HCT116 (cell line): ENCODE measurements around the gene CHD8. TPM values are rescaled to one million over a fixed set of nuclear protein-coding genes. Genes with fewer than 3 reads are reported as not detected.

Experiments used
- ATAC-seq: fragments of 200-7000 bp; cut with Tn5 transposase; 2 replicates; pipeline ENCODE4 v1.9.1; 2020; ENCODE audit warnings: mild to moderate bottlenecking, moderate library complexity
- BruUV-seq: library from RNA; stranded (reverse); fragments of 400-500 nt; replicated peaks from 2 replicates; lab custom pipeline; 2021; lab: Mats Ljungman, UMichigan
- CTCF ChIA-PET: fragments of 300-600 bp; sonication (Branson Sonifier 250); formaldehyde crosslinking; loops from one replicate; lab custom pipeline; 2021; ENCODE audit warnings: antibody characterized with exemption; lab: Charles Lee
- POLR2A ChIA-PET: fragments of 300-600, 350-600 bp; sonication (Branson Sonifier 250); formaldehyde crosslinking; loops from one replicate; lab custom pipeline; 2021; ENCODE audit warnings: antibody characterized with exemption; lab: Charles Lee
- RAD21 ChIA-PET, 2 experiments: fragments of 300-600 bp; sonication (Branson Sonifier 250); formaldehyde crosslinking; loops; one replicate each; lab custom pipeline; 2023; ENCODE audit warnings: low total read pairs in 2 of 2; ENCODE audit not compliant: uncharacterized antibody in 2 of 2, unreplicated experiment in 2 of 2, low non-redundant PET in 1 of 2; lab: Charles Lee
- DNase-seq: peaks from one replicate; pipeline ENCODE4 v3.0.0-alpha.2; 2010; ENCODE audit warnings: low read depth, low spot score
- H2AFZ ChIP-seq: fragments of 200-600 bp; shearing (Covaris generic), sonication (generic); 2 replicates; pipeline ENCODE4 v1.6.1; 2017; ENCODE audit warnings: low read depth, mixed run types, mixed read lengths, antibody characterized with exemption, low read length; ENCODE audit not compliant: poor library complexity, severe bottlenecking
- H3K27ac ChIP-seq: 2 replicates; pipeline ENCODE4 v1.5.1; 2012; ENCODE audit warnings: low read depth, low read length
- H3K27me3 ChIP-seq: fragments of 200-600 bp; sonication (generic); 2 replicates; pipeline ENCODE4 v1.6.1; 2016; ENCODE audit warnings: mixed run types, low read length, mixed read lengths; ENCODE audit not compliant: insufficient read depth
- H3K36me3 ChIP-seq, 2 experiments: fragments of 200-500 bp in 1 of 2; fragments of 200-600 bp in 1 of 2; sonication (Bioruptor generic) in 1 of 2; sonication (generic) in 1 of 2; 2 replicates each; pipeline versions ENCODE4 v1.5.1 to v1.6.1; 2014 to 2016; ENCODE audit warnings: low read length in 2 of 2, inconsistent platforms in 1 of 2, mixed read lengths in 1 of 2, mixed run types in 1 of 2; ENCODE audit not compliant: insufficient read depth in 2 of 2, control insufficient read depth in 1 of 2
- H3K4me1 ChIP-seq, 2 experiments: fragments of 200-600 bp in 1 of 2; sonication (generic) in 1 of 2; 2 replicates each; pipeline versions ENCODE4 v1.5.1 to v1.6.1; 2012 to 2017; ENCODE audit warnings: low read length in 2 of 2, inconsistent platforms in 1 of 2, mild to moderate bottlenecking in 1 of 2, mixed read lengths in 1 of 2, mixed run types in 1 of 2, moderate library complexity in 1 of 2; ENCODE audit not compliant: insufficient read depth in 2 of 2, control insufficient read depth in 1 of 2
- H3K4me2 ChIP-seq: fragments of 200-600 bp; sonication (generic); 2 replicates; pipeline ENCODE4 v1.6.1; 2017; ENCODE audit warnings: mixed run types, low read length, mixed read lengths
- H3K4me3 ChIP-seq, 2 experiments: fragments of 200-600 bp in 1 of 2; sonication (generic) in 1 of 2; replicated peaks in 1 of 2; 2 replicates each; pipeline ENCODE4 v1.5.1; 2011 to 2016; ENCODE audit warnings: low read length in 2 of 2, control low read depth in 1 of 2, low read depth in 1 of 2, mild to moderate bottlenecking in 1 of 2, mixed read lengths in 1 of 2, mixed run types in 1 of 2
- H3K79me2 ChIP-seq: fragments of 200-600 bp; sonication (generic); 2 replicates; pipeline ENCODE4 v1.6.1; 2017; ENCODE audit warnings: mild to moderate bottlenecking, mixed run types, low read length, moderate library complexity, mixed read lengths; ENCODE audit not compliant: insufficient read depth
- H3K9ac ChIP-seq: fragments of 200-600 bp; sonication (generic); 2 replicates; pipeline ENCODE4 v1.6.1; 2016; ENCODE audit warnings: low read length, mixed read lengths
- H3K9me2 ChIP-seq: fragments of 200-600 bp; sonication (generic), shearing (Covaris generic); 2 replicates; pipeline ENCODE4 v1.6.1; 2017; ENCODE audit warnings: mixed run types, mild to moderate bottlenecking, moderate library complexity; ENCODE audit not compliant: insufficient read depth
- H3K9me3 ChIP-seq, 2 experiments: fragments of 200-500 bp in 1 of 2; fragments of 200-600 bp in 1 of 2; sonication (Bioruptor generic) in 1 of 2; sonication (generic) in 1 of 2; 2 replicates each; pipeline ENCODE4 v1.6.1; 2014 to 2017; ENCODE audit warnings: low read length in 2 of 2, mixed read lengths in 2 of 2, inconsistent platforms in 1 of 2, low read depth in 1 of 2, mild to moderate bottlenecking in 1 of 2, mixed run types in 1 of 2, moderate library complexity in 1 of 2; ENCODE audit not compliant: control insufficient read depth in 1 of 2, insufficient read depth in 1 of 2
- H4K20me1 ChIP-seq: fragments of 200-600 bp; sonication (generic), shearing (Covaris generic); 2 replicates; pipeline ENCODE4 v1.6.1; 2017; ENCODE audit warnings: mixed run types, mild to moderate bottlenecking, moderate library complexity; ENCODE audit not compliant: insufficient read depth
- EGR1 ChIP-seq: IDR thresholded peaks from 2 replicates; pipeline ENCODE4 v1.6.1; 2012; ENCODE audit warnings: low read depth
- EZH2 ChIP-seq: fragments of 200-600 bp; sonication (generic); IDR thresholded peaks from 2 replicates; pipeline ENCODE4 v1.6.1; 2017; ENCODE audit warnings: antibody characterized with exemption, mixed run types
- FOSL1 ChIP-seq: IDR thresholded peaks from 2 replicates; pipeline ENCODE4 v1.6.1; 2012; ENCODE audit warnings: low read depth
- RAD21 ChIP-seq: IDR thresholded peaks from 2 replicates; pipeline ENCODE4 v1.6.1; 2012; ENCODE audit warnings: low read depth, mild to moderate bottlenecking
- SIN3A ChIP-seq: IDR thresholded peaks from 2 replicates; pipeline ENCODE4 v1.6.1; 2012; ENCODE audit warnings: low read depth
- SRF ChIP-seq: IDR thresholded peaks from 2 replicates; pipeline ENCODE4 v1.6.1; 2012; ENCODE audit warnings: low read depth
- TCF7L2 ChIP-seq: IDR thresholded peaks from 2 replicates; pipeline ENCODE4 v1.7.0; 2011; ENCODE audit warnings: borderline replicate concordance, inconsistent platforms; ENCODE audit not compliant: insufficient read depth, insufficient read length; ENCODE audit errors: extremely low read depth
- ZNF274 ChIP-seq: fragments of 200-500 bp; sonication (Bioruptor generic); IDR thresholded peaks from 2 replicates; pipeline ENCODE4 v1.6.1; 2014; ENCODE audit warnings: mild to moderate bottlenecking, low read depth, low read length, inconsistent platforms
- intact Hi-C: fragments of 100-400 bp; cut with micrococcal nuclease; formaldehyde crosslinking; loops from 2 replicates; pipeline ENCODE4 v1.10.0; 2022
- total RNA-seq: library from RNA; stranded (reverse); gene quantifications from one replicate; pipeline ENCODE4 v1.2.1, GENCODE V29; 2021; ENCODE audit not compliant: unreplicated experiment
- TF ChIP-seq, protein P1 (sequence below): IDR thresholded peaks from 2 replicates; pipeline ENCODE4 v1.6.1; 2012
- TF ChIP-seq, protein P2 (sequence below), 3 experiments: fragments of 200-600 bp in 1 of 3; sonication (generic) in 1 of 3; IDR thresholded peaks in 2 of 3; conservative IDR thresholded peaks in 1 of 3; 2 replicates each; pipeline ENCODE4 v1.5.1; 2012 to 2017; ENCODE audit warnings: low read depth in 2 of 3, low read length in 2 of 3, antibody characterized with exemption in 1 of 3, borderline replicate concordance in 1 of 3, control low read depth in 1 of 3, mild to moderate bottlenecking in 1 of 3, mixed read lengths in 1 of 3, mixed run types in 1 of 3, moderate library complexity in 1 of 3; ENCODE audit not compliant: insufficient read depth in 1 of 3
- TF ChIP-seq, protein P3 (sequence below): IDR thresholded peaks from 2 replicates; pipeline ENCODE4 v1.6.1; 2012
- TF ChIP-seq, protein P4 (sequence below): IDR thresholded peaks from 2 replicates; pipeline ENCODE4 v1.6.1; 2012; ENCODE audit warnings: low read depth

CHD8 gene
- total RNA-seq, 1 experiment from 2014 or later: 46.8 TPM

DNA sequence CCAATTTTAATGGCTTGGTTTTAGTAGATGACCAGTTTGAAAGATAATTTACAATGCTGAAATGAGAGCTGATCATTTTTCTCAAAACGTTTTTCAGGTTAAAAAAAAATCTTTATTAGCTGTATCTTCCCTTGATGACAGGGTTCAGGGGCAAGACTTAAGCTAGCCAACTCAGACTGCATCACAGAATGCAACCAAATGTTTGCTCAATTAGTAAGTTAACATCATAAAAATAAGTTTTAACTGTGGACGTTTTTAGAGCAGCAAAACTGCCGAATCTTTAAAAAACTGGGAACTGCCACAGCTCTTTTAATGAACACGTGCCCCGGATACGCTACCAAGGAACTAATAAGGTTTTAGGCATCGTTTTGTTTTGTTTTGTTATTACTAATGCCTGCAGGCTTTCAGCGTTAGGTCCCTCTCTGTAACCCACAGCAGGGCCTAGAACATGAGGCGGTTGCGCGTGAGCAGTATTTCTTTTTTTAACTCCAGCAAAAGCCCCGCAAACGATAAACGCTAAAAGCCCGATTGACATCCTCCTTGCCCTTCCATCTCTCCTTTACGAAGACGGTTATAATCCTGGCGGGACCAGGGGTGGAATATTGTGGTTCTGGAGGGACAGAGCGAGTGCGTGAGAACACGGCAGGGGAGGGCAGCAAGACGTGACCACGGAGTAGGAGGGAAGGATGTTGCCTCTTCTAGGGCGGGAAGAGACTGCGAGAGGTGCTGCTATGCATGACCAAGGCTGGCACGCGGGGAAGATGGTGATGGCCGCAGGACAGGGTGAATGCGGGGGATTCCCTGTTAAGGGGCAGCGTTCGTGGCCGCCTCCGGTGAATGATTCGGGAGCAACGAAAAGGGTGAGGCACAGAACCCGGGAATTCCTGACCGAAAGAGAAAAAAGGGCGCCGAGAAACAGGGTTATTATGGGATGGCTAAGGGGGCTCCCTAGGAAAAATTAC is 72.8 kb downstream of the CHD8 start:
- Histone ChIP-seq H3K9me2 (no peaks in the 10 kb centered on the region), H4K20me1 (peaks cover 8% of the 10 kb centered on the region; the same call in 1 of the 2 replicates), H3K4me3 (peak overlapping the region; percentile 95 to 100), H3K4me1 (peaks cover 7 to 17% of the 10 kb centered on the region in 2 experiments; a peak in 3 of 4 replicates), H3K27me3 (no peaks in the 10 kb centered on the region), H3K9me3 (no peaks in the 10 kb centered on the region), H3K27ac (peak overlapping the region; percentile 87), H3K4me2 (peak overlapping the region; percentile 67), H2AFZ (no peak overlapping the region), H3K36me3 (peaks cover 12 to 16% of the 10 kb centered on the region in 2 experiments; a peak in 3 of 4 replicates), H3K79me2 (peaks cover 60% of the 10 kb centered on the region)
- CTCF ChIA-PET: no interaction called here
- POLR2A ChIA-PET: no interaction called here
- ATAC-seq (peak; percentile 49), DNase-seq (no peak)
- intact Hi-C loops: no loop called here
- TF ChIP-seq ZNF274 (no peak), SIN3A (0 out of 2 replicates have a peak, but pooled peaks have one; percentile 8)
- TF ChIP-seq, all 23 proteins: peak for 1
- TSS peak; percentile 69 for BruUV-seq
- peak overlapping the region; percentile 96 for H3K9ac ChIP-seq
- RAD21 ChIA-PET: no interaction called here

DNA sequence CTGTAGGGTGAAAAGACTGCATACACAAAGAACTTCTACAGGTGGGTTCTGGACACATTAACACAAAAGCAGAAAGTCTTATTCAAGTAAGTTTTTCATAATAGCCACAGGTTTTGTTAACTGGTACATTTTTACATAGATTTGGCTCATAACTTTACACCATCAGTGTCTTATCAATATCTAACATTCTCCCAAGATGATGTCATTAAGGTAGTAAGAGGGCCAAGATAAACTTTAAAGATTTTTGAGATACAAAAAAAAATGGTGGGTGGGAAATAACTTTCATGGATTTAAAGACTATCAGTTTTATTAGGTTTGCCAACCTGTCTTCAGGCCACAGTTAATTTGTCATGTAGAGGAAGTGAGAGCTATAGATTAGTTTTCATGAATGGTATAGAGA is 73.8 kb downstream of the CHD8 start:
- H3K9me3 ChIP-seq: no peaks in the 10 kb centered on the region
- peaks cover 9% of the 10 kb centered on the region; the same call in 1 of the 2 replicates for H4K20me1 ChIP-seq
- DNase-seq: no peak
- H3K9ac ChIP-seq: peak overlapping the region; percentile 96
- H3K79me2 ChIP-seq: peaks cover 71% of the 10 kb centered on the region
- H3K4me2 ChIP-seq: peak overlapping the region; percentile 67
- H2AFZ ChIP-seq: no peak overlapping the region
- ATAC-seq: no peak
- peak overlapping the region; percentile 95 to 100; a peak in 3 of 4 replicates for H3K4me3 ChIP-seq
- POLR2A ChIA-PET: no interaction called here
- H3K9me2 ChIP-seq: no peaks in the 10 kb centered on the region
- peaks cover 15 to 18% of the 10 kb centered on the region in 2 experiments; a peak in 3 of 4 replicates for H3K36me3 ChIP-seq
- no peak overlapping the region for H3K27ac ChIP-seq
- peaks cover 7 to 17% of the 10 kb centered on the region in 2 experiments; a peak in 3 of 4 replicates for H3K4me1 ChIP-seq
- no TSS peak for BruUV-seq
- RAD21 ChIA-PET: no interaction called here
- intact Hi-C loops: no loop called here
- CTCF ChIA-PET: no interaction called here
- no peaks in the 10 kb centered on the region for H3K27me3 ChIP-seq
- TF ChIP-seq, protein P1, sequence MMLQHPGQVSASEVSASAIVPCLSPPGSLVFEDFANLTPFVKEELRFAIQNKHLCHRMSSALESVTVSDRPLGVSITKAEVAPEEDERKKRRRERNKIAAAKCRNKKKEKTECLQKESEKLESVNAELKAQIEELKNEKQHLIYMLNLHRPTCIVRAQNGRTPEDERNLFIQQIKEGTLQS: no peak
- TF ChIP-seq FOSL1 (no peak), SRF (no peak), RAD21 (no peak), SIN3A (no peak), EGR1 (no peak), TCF7L2 (no peak), EZH2 (no peak)
- TF ChIP-seq, protein P2, sequence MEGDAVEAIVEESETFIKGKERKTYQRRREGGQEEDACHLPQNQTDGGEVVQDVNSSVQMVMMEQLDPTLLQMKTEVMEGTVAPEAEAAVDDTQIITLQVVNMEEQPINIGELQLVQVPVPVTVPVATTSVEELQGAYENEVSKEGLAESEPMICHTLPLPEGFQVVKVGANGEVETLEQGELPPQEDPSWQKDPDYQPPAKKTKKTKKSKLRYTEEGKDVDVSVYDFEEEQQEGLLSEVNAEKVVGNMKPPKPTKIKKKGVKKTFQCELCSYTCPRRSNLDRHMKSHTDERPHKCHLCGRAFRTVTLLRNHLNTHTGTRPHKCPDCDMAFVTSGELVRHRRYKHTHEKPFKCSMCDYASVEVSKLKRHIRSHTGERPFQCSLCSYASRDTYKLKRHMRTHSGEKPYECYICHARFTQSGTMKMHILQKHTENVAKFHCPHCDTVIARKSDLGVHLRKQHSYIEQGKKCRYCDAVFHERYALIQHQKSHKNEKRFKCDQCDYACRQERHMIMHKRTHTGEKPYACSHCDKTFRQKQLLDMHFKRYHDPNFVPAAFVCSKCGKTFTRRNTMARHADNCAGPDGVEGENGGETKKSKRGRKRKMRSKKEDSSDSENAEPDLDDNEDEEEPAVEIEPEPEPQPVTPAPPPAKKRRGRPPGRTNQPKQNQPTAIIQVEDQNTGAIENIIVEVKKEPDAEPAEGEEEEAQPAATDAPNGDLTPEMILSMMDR (IDR thresholded peaks at IDR 0.05 in 2 of 3, conservative IDR thresholded peaks at IDR 0.05 in 1 of 3; ENCODE audit: borderline replicate concordance in 1 of 3, insufficient read depth in 1 of 3, low read depth in 2 of 3, low read length in 2 of 3): no peak
- TF ChIP-seq, protein P3, sequence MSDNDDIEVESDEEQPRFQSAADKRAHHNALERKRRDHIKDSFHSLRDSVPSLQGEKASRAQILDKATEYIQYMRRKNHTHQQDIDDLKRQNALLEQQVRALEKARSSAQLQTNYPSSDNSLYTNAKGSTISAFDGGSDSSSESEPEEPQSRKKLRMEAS: no peak
- TF ChIP-seq, protein P4, sequence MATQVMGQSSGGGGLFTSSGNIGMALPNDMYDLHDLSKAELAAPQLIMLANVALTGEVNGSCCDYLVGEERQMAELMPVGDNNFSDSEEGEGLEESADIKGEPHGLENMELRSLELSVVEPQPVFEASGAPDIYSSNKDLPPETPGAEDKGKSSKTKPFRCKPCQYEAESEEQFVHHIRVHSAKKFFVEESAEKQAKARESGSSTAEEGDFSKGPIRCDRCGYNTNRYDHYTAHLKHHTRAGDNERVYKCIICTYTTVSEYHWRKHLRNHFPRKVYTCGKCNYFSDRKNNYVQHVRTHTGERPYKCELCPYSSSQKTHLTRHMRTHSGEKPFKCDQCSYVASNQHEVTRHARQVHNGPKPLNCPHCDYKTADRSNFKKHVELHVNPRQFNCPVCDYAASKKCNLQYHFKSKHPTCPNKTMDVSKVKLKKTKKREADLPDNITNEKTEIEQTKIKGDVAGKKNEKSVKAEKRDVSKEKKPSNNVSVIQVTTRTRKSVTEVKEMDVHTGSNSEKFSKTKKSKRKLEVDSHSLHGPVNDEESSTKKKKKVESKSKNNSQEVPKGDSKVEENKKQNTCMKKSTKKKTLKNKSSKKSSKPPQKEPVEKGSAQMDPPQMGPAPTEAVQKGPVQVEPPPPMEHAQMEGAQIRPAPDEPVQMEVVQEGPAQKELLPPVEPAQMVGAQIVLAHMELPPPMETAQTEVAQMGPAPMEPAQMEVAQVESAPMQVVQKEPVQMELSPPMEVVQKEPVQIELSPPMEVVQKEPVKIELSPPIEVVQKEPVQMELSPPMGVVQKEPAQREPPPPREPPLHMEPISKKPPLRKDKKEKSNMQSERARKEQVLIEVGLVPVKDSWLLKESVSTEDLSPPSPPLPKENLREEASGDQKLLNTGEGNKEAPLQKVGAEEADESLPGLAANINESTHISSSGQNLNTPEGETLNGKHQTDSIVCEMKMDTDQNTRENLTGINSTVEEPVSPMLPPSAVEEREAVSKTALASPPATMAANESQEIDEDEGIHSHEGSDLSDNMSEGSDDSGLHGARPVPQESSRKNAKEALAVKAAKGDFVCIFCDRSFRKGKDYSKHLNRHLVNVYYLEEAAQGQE: no peak
